RWPE2 (cell line): ENCODE measurements around the gene STAP2.

ENCODE experiments used
- ATAC-seq: fragments of 200-7000 bp; cut with Tn5 transposase; 3 replicates; pipeline ENCODE4 v1.9.1; 2021; ENCODE audit warnings: low read depth
- DNase-seq: peaks from one replicate; pipeline ENCODE4 v3.0.0-alpha.2; 2020; ENCODE audit warnings: low spot score
- H3K27ac ChIP-seq: fragments of 450-650 bp; 2 replicates; pipeline ENCODE4 v1.5.1; 2017; ENCODE audit warnings: mild to moderate bottlenecking; ENCODE audit not compliant: poor library complexity, severe bottlenecking
- H3K27me3 ChIP-seq: fragments of 250-450 bp; sonication (Bioruptor Pico); 2 replicates; pipeline ENCODE4 v1.5.1; 2021; ENCODE audit warnings: mild to moderate bottlenecking, moderate library complexity; ENCODE audit not compliant: insufficient read depth, poor library complexity, severe bottlenecking
- H3K36me3 ChIP-seq: fragments of 250-450 bp; sonication (Bioruptor Pico); 2 replicates; pipeline ENCODE4 v1.5.1; 2020; ENCODE audit warnings: low read depth, mild to moderate bottlenecking, moderate library complexity
- H3K4me1 ChIP-seq: fragments of 250-450 bp; sonication (Bioruptor Pico); 2 replicates; pipeline ENCODE4 v1.5.1; 2021; ENCODE audit warnings: mild to moderate bottlenecking, moderate library complexity; ENCODE audit not compliant: insufficient read depth, poor library complexity, severe bottlenecking
- H3K4me3 ChIP-seq: fragments of 250-450 bp; sonication (Bioruptor Pico); 2 replicates; pipeline ENCODE4 v1.5.1; 2021; ENCODE audit warnings: mild to moderate bottlenecking, moderate library complexity; ENCODE audit not compliant: severe bottlenecking
- H3K9me3 ChIP-seq: fragments of 250-450 bp; sonication (Bioruptor Pico); 2 replicates; pipeline ENCODE4 v1.5.1; 2021; ENCODE audit warnings: mild to moderate bottlenecking, moderate library complexity; ENCODE audit not compliant: severe bottlenecking
- TF ChIP-seq, protein P1 (sequence below): fragments of 450-650 bp; IDR thresholded peaks from one replicate; pipeline ENCODE4 v1.5.1; 2017; ENCODE audit warnings: mild to moderate bottlenecking, moderate library complexity; ENCODE audit not compliant: poor library complexity, severe bottlenecking

STAP2 gene

DNA sequence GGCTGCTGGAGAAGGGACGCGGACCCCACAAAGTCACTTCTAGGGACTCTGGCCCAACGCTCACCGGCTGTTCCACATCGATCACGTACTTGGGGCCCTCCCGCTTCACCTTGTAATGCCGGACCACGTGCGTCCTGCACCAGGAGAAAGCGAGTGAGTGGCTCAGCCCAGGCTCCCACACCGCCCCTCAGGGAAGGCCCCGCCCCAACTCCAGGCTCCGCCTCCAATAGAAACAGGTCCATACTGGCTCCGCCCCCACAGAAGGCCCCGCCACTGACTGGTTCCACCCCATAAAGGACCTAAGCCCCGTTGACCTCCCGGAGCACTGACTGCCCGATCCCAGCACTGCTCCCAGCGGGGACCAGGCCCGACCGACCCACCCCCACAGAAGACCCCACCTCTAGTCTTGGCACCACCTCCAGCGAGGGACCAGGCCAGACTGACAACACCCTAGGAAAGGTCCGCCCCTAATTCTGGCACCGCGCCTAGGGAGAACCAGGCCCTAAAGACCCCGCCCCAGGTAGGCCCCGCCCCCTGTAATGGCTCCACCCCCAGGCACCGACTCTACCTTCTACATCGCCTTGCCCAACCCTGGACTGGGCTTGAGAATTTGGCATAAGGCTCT is 11.3 kb downstream of the STAP2 start:
- H3K4me3 ChIP-seq, result no peak overlapping the region
- TF ChIP-seq, protein P1, sequence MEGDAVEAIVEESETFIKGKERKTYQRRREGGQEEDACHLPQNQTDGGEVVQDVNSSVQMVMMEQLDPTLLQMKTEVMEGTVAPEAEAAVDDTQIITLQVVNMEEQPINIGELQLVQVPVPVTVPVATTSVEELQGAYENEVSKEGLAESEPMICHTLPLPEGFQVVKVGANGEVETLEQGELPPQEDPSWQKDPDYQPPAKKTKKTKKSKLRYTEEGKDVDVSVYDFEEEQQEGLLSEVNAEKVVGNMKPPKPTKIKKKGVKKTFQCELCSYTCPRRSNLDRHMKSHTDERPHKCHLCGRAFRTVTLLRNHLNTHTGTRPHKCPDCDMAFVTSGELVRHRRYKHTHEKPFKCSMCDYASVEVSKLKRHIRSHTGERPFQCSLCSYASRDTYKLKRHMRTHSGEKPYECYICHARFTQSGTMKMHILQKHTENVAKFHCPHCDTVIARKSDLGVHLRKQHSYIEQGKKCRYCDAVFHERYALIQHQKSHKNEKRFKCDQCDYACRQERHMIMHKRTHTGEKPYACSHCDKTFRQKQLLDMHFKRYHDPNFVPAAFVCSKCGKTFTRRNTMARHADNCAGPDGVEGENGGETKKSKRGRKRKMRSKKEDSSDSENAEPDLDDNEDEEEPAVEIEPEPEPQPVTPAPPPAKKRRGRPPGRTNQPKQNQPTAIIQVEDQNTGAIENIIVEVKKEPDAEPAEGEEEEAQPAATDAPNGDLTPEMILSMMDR, result no peak
- H3K27ac ChIP-seq, result no peak overlapping the region
- H3K36me3 ChIP-seq, result 0 out of 2 replicates have a peak, but pooled peaks cover 3% of the 10 kb centered on the region
- ATAC-seq (peak; percentile 33; the same call in 1 of the 3 replicates), DNase-seq (no peak)
- H3K9me3 ChIP-seq, result no peaks in the 10 kb centered on the region
- H3K27me3 ChIP-seq, result no peaks in the 10 kb centered on the region
- H3K4me1 ChIP-seq, result no peaks in the 10 kb centered on the region

DNA sequence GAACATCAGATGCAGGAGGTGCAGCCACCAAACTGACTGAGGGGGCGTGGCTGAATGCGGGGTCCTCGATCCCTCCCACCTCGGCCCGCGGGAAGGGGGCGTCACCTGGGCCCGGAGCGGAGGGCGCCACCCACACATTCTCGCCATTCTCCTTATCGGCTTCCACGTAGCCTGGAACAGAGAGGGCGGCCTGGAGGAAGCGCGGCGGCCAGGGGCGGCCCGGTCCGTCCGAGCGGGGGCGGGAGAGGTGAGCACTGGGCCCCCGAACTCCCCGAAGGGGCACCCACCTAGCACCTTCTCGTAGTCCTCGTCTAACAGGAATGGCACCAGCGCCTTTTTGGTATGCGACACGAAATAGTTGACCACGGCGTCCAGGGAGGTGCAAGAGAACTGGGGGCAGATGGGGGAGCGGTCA is 11.8 kb downstream of the STAP2 start:
- ATAC-seq (no peak), DNase-seq (no peak)
- Histone ChIP-seq H3K27ac (no peak overlapping the region), H3K27me3 (no peaks in the 10 kb centered on the region), H3K36me3 (0 out of 2 replicates have a peak, but pooled peaks cover 3% of the 10 kb centered on the region), H3K4me3 (no peak overlapping the region), H3K4me1 (no peaks in the 10 kb centered on the region), H3K9me3 (no peaks in the 10 kb centered on the region)
- TF ChIP-seq, protein P1, result no peak

DNA sequence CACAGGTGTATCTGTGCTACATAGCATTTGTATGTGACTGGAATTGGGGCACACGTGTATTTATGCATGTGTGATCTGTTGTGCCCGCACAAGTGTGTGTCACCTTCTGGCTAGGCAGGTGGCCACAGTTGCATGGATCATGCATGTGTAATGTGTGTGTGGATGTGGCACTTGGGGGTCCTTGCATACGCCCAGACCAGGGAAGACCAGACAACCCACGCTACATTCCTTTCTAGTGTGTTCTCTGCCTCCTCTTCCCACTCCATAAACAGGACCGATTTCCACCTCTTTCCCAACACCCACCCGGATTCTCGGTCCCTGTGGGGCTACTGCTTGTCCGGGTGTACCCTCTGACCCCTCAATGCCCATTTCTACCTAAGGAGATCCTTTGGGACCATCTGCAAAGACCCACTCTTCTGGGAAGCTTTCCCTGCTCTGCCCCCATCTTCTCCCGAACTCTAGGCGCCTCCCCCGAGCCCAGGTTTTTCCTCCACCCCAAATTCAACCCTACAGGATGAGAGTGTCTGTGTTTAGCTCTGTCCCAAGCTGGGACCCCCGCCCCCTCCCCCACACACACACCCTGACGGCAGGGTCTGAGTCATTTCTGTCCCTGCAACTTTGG is 12.3 kb downstream of the STAP2 start:
- H3K27me3 ChIP-seq, result no peaks in the 10 kb centered on the region
- H3K36me3 ChIP-seq, result 0 out of 2 replicates have a peak, but pooled peaks cover 3% of the 10 kb centered on the region
- ATAC-seq, result no peak
- no peaks in the 10 kb centered on the region for H3K4me1 ChIP-seq
- TF ChIP-seq, protein P1, result no peak
- H3K27ac ChIP-seq, result no peak overlapping the region
- H3K9me3 ChIP-seq, result no peaks in the 10 kb centered on the region
- H3K4me3 ChIP-seq, result no peak overlapping the region
- DNase-seq, result no peak

DNA sequence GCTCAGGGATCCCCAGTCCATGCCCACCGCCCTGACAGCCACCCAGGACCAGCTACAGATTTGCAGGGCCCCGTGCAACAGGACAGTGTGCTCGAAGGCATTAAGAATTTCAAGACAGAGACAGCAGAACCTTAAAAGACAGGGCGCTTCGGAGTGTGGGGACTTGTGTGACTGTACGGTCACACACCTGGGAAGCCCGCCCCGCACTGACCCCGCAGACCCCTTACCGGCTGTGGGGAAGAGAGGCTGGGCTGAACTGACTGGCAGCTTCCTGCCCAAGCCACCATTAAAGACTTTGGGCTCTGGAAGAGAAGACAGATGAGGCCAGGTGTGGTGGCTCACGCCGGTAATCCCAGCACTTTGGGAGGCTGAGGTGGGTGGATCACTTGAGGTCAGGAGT is 14.4 kb downstream of the STAP2 start:
- no peaks in the 10 kb centered on the region for H3K4me1 ChIP-seq
- no peaks in the 10 kb centered on the region for H3K36me3 ChIP-seq
- no peak overlapping the region for H3K4me3 ChIP-seq
- H3K27me3 ChIP-seq, result no peaks in the 10 kb centered on the region
- H3K27ac ChIP-seq, result no peak overlapping the region
- ATAC-seq, result no peak
- TF ChIP-seq, protein P1, result no peak
- DNase-seq, result no peak
- peaks cover 2% of the 10 kb centered on the region for H3K9me3 ChIP-seq

DNA sequence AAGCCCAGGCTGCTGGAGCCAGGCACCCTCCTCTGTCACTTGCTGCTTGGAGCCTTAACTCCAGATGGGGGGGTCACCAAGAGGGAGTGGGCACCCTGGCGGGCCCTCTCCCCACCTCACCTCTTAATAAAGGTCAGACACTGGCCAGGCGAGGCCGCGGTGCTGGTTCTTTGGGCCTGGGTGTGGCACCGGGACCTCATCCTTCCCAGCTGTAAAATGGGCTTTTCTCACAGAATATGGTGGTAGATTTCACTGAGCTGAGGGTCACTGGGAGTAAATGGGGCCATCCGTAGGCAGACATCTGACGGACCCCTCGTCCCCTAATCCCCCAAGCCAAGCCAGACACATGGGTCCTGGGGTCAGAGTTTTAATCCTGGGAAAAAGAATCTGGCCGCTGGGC is 14.9 kb downstream of the STAP2 start:
- ATAC-seq (no peak), DNase-seq (no peak)
- Histone ChIP-seq H3K4me1 (no peaks in the 10 kb centered on the region), H3K27me3 (no peaks in the 10 kb centered on the region), H3K4me3 (no peak overlapping the region), H3K36me3 (no peaks in the 10 kb centered on the region), H3K9me3 (peaks cover 2% of the 10 kb centered on the region), H3K27ac (no peak overlapping the region)
- TF ChIP-seq, protein P1, result no peak
